ENCODE data around the gene NTSR2. TPM values are rescaled to one million over a fixed set of nuclear protein-coding genes. Genes with fewer than 3 reads are reported as not detected.

Gene NTSR2
- total and polyA plus RNA-seq, 2 experiments from 2014 or later, result not detected

DNA sequence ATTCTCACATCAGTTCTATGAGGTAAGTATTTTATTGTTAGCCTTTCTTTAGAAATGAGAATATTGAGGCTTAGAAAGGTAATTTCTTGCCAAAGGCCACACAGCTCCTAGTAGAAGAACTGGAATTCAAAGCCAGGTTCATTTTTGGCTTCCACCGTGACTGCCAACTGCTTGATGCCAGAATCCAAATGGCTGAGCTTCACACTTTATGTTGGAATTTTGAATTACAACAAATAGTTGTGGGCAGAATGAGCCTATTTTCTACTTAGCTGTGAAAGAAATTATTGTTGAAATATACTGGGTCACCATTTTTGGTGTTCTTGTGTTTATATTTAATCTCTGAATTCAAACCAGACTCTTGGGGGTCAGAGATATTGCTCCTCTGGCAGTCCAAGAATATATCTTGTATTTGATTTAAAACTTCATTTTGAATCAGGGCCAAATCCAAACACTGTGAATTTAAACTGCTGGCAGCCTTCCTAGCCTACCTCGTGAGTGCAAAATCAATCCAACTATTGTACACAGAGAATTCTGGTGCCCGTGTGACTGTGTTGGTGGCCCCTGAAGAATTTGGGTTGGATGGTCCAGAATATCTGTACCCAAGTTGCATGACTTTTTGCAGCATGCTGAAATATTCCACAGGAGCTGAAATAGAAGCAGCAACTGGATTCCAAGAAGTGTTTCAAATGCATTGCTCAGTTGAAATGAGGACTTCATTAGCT, 40.8 kb upstream of the NTSR2 start:
- Histone ChIP-seq H3K4me1 (ENCODE audit: low read depth) (no peaks in the 10 kb centered on the region), H3K9me3 (ENCODE audit: low read depth) (no peaks in the 10 kb centered on the region), H3K4me3 (no peak overlapping the region), H3K27me3 (no peaks in the 10 kb centered on the region), H3K27ac (no peak overlapping the region), H3K36me3 (no peaks in the 10 kb centered on the region)
- peak in 1 of 2 donors; percentile 52 for DNase-seq (ENCODE audit: low read depth in 1 of 2, low spot score in 1 of 2)
- TF ChIP-seq, protein P1, sequence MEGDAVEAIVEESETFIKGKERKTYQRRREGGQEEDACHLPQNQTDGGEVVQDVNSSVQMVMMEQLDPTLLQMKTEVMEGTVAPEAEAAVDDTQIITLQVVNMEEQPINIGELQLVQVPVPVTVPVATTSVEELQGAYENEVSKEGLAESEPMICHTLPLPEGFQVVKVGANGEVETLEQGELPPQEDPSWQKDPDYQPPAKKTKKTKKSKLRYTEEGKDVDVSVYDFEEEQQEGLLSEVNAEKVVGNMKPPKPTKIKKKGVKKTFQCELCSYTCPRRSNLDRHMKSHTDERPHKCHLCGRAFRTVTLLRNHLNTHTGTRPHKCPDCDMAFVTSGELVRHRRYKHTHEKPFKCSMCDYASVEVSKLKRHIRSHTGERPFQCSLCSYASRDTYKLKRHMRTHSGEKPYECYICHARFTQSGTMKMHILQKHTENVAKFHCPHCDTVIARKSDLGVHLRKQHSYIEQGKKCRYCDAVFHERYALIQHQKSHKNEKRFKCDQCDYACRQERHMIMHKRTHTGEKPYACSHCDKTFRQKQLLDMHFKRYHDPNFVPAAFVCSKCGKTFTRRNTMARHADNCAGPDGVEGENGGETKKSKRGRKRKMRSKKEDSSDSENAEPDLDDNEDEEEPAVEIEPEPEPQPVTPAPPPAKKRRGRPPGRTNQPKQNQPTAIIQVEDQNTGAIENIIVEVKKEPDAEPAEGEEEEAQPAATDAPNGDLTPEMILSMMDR (IDR thresholded peaks at IDR 0.05; ENCODE audit: low read depth, low read length), result no peak

DNA sequence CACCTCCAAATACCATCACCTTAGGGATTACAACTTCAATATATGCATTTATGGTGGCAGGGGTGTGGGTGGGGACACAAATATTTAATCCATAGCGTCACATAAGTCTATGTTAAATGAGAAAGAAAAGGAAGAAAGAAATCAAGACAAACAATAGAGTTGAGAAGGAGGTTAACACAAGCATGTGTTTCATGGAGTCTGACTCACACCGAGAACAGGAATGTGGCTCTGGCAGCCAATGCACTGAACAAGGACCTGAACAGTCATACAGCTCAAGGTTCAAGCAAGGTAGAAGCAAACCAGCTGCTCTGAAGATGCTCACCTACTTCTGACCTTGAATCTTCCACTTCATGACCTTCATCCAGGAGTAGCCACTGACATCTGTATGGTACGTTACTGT, 40.2 kb upstream of the NTSR2 start:
- Histone ChIP-seq H3K27me3 (no peaks in the 10 kb centered on the region), H3K27ac (no peak overlapping the region), H3K9me3 (ENCODE audit: low read depth) (no peaks in the 10 kb centered on the region), H3K36me3 (no peaks in the 10 kb centered on the region), H3K4me3 (no peak overlapping the region), H3K4me1 (ENCODE audit: low read depth) (no peaks in the 10 kb centered on the region)
- TF ChIP-seq, protein P1 (IDR thresholded peaks at IDR 0.05; ENCODE audit: low read depth, low read length), result no peak
- peak in 1 of 2 donors; percentile 88 for DNase-seq (ENCODE audit: low read depth in 1 of 2, low spot score in 1 of 2)

DNA sequence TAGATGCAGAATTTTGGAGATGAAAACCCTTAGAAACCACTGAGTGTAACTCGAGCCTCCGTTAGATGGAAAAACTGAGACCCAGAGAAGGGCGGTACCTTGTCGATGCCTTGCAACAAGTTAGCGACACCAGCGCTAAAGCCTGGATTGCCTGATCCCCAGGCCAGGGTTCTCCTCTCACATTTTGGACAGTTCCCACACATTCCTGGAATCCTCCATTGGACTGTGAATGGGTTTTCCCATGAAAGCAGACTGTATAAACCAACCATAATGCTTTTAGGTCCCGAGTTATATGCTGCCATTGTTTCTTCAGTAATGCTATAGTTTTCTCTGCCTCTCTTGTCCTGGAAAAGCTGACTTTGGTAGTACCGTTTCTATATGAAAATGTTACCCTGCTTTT, 39.3 kb upstream of the NTSR2 start:
- TF ChIP-seq, protein P1 (IDR thresholded peaks at IDR 0.05; ENCODE audit: low read depth, low read length), result no peak
- DNase-seq (ENCODE audit: low read depth in 1 of 2, low spot score in 1 of 2), result no peak
- no peak overlapping the region for H3K27ac ChIP-seq
- H3K36me3 ChIP-seq, result no peaks in the 10 kb centered on the region
- no peaks in the 10 kb centered on the region for H3K9me3 ChIP-seq (ENCODE audit: low read depth)
- H3K4me3 ChIP-seq, result no peak overlapping the region
- H3K27me3 ChIP-seq, result no peaks in the 10 kb centered on the region
- no peaks in the 10 kb centered on the region for H3K4me1 ChIP-seq (ENCODE audit: low read depth)

DNA sequence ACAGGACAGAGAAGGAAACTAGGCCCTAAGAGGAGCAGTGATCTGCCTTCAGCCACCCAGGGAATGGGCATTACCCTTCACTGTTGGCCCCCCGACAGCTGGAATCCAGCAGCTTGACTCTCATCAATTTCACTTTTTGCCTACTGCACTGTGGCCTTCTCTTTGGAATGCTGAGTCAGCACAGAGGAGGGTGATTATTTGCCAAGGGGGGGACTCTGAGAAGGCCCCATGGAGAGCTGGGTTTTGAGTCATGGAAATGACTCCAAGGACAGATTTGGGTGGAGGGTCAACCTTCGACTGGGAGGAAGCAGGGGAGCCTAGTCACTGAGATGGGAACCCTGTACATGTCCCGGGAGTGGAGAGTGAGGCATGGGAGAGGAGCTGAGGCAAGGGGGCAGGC, 38.1 kb upstream of the NTSR2 start:
- H3K4me3 ChIP-seq, result no peak overlapping the region
- TF ChIP-seq, protein P1 (IDR thresholded peaks at IDR 0.05; ENCODE audit: low read depth, low read length), result no peak
- DNase-seq (ENCODE audit: low read depth in 1 of 2, low spot score in 1 of 2), result peak in 1 of 2 donors; percentile 61
- H3K27me3 ChIP-seq, result no peaks in the 10 kb centered on the region
- no peaks in the 10 kb centered on the region for H3K36me3 ChIP-seq
- H3K9me3 ChIP-seq (ENCODE audit: low read depth), result no peaks in the 10 kb centered on the region
- H3K4me1 ChIP-seq (ENCODE audit: low read depth), result no peaks in the 10 kb centered on the region
- no peak overlapping the region for H3K27ac ChIP-seq

DNA sequence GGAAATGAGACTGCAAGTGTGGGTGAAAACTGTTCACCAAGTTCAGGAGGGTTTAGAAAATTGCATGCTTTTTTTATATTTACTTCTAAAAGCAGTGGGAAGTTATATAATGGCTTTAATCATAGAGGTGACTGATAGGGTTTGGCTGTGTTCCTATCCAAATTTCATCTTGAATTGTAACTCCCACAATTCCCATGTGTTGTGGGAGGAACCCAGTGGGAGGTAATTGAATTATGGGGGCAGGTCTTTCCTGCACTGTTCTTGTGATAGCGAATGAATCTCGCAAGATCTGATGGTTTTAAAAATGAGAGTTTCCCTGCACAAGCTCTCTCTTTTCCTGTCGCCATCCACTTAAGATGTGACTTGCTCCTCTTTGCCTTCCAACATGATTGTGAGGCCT, 35.7 kb upstream of the NTSR2 start:
- no peaks in the 10 kb centered on the region for H3K4me1 ChIP-seq (ENCODE audit: low read depth)
- DNase-seq (ENCODE audit: low read depth in 1 of 2, low spot score in 1 of 2), result no peak
- H3K4me3 ChIP-seq, result no peak overlapping the region
- H3K36me3 ChIP-seq, result no peaks in the 10 kb centered on the region
- H3K27me3 ChIP-seq, result no peaks in the 10 kb centered on the region
- no peak overlapping the region for H3K27ac ChIP-seq
- TF ChIP-seq, protein P1 (IDR thresholded peaks at IDR 0.05; ENCODE audit: low read depth, low read length), result no peak
- no peaks in the 10 kb centered on the region for H3K9me3 ChIP-seq (ENCODE audit: low read depth)
